ENCODE results near the gene PLXND1. TPM values are rescaled to one million over a fixed set of nuclear protein-coding genes. Genes with fewer than 3 reads are reported as not detected.

PLXND1 gene
- total RNA-seq, 1 donor from 2014 or later, result 1,753 TPM

- TF ChIP-seq CTCF (IDR thresholded peaks at IDR 0.05; ENCODE audit: unreplicated experiment), result no peak
- H3K9me3 Mint-ChIP-seq (ENCODE audit: unreplicated experiment), result no peaks in the 10 kb centered on the region
- H3K27ac Mint-ChIP-seq (ENCODE audit: unreplicated experiment), result no peak overlapping the region
- H3K4me3 Mint-ChIP-seq (ENCODE audit: unreplicated experiment), result no peak overlapping the region
- no peak for DNase-seq (ENCODE audit: low spot score)
- H3K36me3 Mint-ChIP-seq (ENCODE audit: low read depth, unreplicated experiment), result no peaks in the 10 kb centered on the region
- H3K4me1 Mint-ChIP-seq (ENCODE audit: unreplicated experiment), result peaks cover 3% of the 10 kb centered on the region
- H3K27me3 Mint-ChIP-seq (ENCODE audit: unreplicated experiment), result peaks cover 2% of the 10 kb centered on the region
Observed at GRCh38 chr3:129638481-129638880, 32.0 kb upstream of the PLXND1 start.

- no peak for DNase-seq (ENCODE audit: low spot score)
- Mint-ChIP-seq H3K4me1 (ENCODE audit: unreplicated experiment) (peaks cover 7% of the 10 kb centered on the region), H3K9me3 (ENCODE audit: unreplicated experiment) (no peaks in the 10 kb centered on the region), H3K4me3 (ENCODE audit: unreplicated experiment) (no peak overlapping the region), H3K36me3 (ENCODE audit: low read depth, unreplicated experiment) (no peaks in the 10 kb centered on the region), H3K27me3 (ENCODE audit: unreplicated experiment) (peaks cover 2% of the 10 kb centered on the region), H3K27ac (ENCODE audit: unreplicated experiment) (no peak overlapping the region)
- no peak for TF ChIP-seq CTCF (IDR thresholded peaks at IDR 0.05; ENCODE audit: unreplicated experiment)
Observed at GRCh38 chr3:129636082-129636481, 29.6 kb upstream of the PLXND1 start.

GRCh38 chr3:129635656-129636055 lies 29.2 kb upstream of the PLXND1 start:
- no peaks in the 10 kb centered on the region for H3K9me3 Mint-ChIP-seq (ENCODE audit: unreplicated experiment)

GRCh38 chr3:129633751-129634481 lies 27.4 kb upstream of the PLXND1 start:
- Mint-ChIP-seq H3K4me1 (ENCODE audit: unreplicated experiment) (peaks cover 7% of the 10 kb centered on the region), H3K4me3 (ENCODE audit: unreplicated experiment) (no peak overlapping the region), H3K36me3 (ENCODE audit: low read depth, unreplicated experiment) (no peaks in the 10 kb centered on the region), H3K9me3 (ENCODE audit: unreplicated experiment) (no peaks in the 10 kb centered on the region), H3K27ac (ENCODE audit: unreplicated experiment) (no peak overlapping the region), H3K27me3 (ENCODE audit: unreplicated experiment) (peaks cover 2% of the 10 kb centered on the region)
- no peak for DNase-seq (ENCODE audit: low spot score)
- TF ChIP-seq CTCF (IDR thresholded peaks at IDR 0.05; ENCODE audit: unreplicated experiment), result no peak

More at GRCh38 chr3:129635656-129636055, 29.2 kb upstream of the PLXND1 start:
- Mint-ChIP-seq H3K27ac (ENCODE audit: unreplicated experiment) (no peak overlapping the region), H3K4me3 (ENCODE audit: unreplicated experiment) (no peak overlapping the region), H3K27me3 (ENCODE audit: unreplicated experiment) (peaks cover 2% of the 10 kb centered on the region), H3K36me3 (ENCODE audit: low read depth, unreplicated experiment) (no peaks in the 10 kb centered on the region), H3K4me1 (ENCODE audit: unreplicated experiment) (peaks cover 7% of the 10 kb centered on the region)
- DNase-seq (ENCODE audit: low spot score), result no peak
- TF ChIP-seq CTCF (IDR thresholded peaks at IDR 0.05; ENCODE audit: unreplicated experiment), result no peak

GRCh38 chr3:129632977-129633376 lies 26.5 kb upstream of the PLXND1 start:
- H3K9me3 Mint-ChIP-seq (ENCODE audit: unreplicated experiment), result no peaks in the 10 kb centered on the region
- no peak for DNase-seq (ENCODE audit: low spot score)
- no peak overlapping the region for H3K27ac Mint-ChIP-seq (ENCODE audit: unreplicated experiment)
- no peak overlapping the region for H3K4me3 Mint-ChIP-seq (ENCODE audit: unreplicated experiment)
- peaks cover 3% of the 10 kb centered on the region for H3K36me3 Mint-ChIP-seq (ENCODE audit: low read depth, unreplicated experiment)
- no peak for TF ChIP-seq CTCF (IDR thresholded peaks at IDR 0.05; ENCODE audit: unreplicated experiment)
- H3K4me1 Mint-ChIP-seq (ENCODE audit: unreplicated experiment), result peaks cover 13% of the 10 kb centered on the region
- peaks cover 5% of the 10 kb centered on the region for H3K27me3 Mint-ChIP-seq (ENCODE audit: unreplicated experiment)
